Endothelial cell of umbilical vein (primary cell): Measurements from ENCODE around the gene ETFA.

ENCODE experiments used
- CTCF ChIP-seq, 2 donors: IDR thresholded peaks; 1 replicate in 1 of 2; 2 replicates in 1 of 2; pipeline ENCODE4 v1.5.1; 2011; ENCODE audit warnings: low read length in 2 of 2, mild to moderate bottlenecking in 2 of 2, moderate library complexity in 2 of 2, control low read depth in 1 of 2, inconsistent platforms in 1 of 2, low read depth in 1 of 2; ENCODE audit not compliant: insufficient read depth in 1 of 2; ENCODE audit errors: extremely low read depth in 1 of 2
- EZH2 ChIP-seq: IDR thresholded peaks from 2 replicates; pipeline ENCODE4 v1.6.1; 2012; ENCODE audit warnings: borderline replicate concordance, low read depth, mild to moderate bottlenecking, moderate library complexity, low read length, inconsistent platforms; ENCODE audit not compliant: severe bottlenecking
- FOS ChIP-seq: IDR thresholded peaks from 2 replicates; pipeline ENCODE4 v1.6.1; 2011; ENCODE audit warnings: mild to moderate bottlenecking, low read length, moderate library complexity, borderline replicate concordance; ENCODE audit not compliant: insufficient read depth
- POLR2AphosphoS5 ChIP-seq: IDR thresholded peaks from 2 replicates; pipeline ENCODE4 v1.6.1; 2012; ENCODE audit warnings: low read depth, mild to moderate bottlenecking, control low read depth, low read length, moderate library complexity; ENCODE audit not compliant: insufficient read depth

- TF ChIP-seq CTCF (IDR thresholded peaks at IDR 0.05; ENCODE audit: extremely low read depth in 1 of 2, insufficient read depth in 1 of 2, low read depth in 1 of 2, low read length in 2 of 2) = no peak
- TF ChIP-seq EZH2 = no peak
- TF ChIP-seq POLR2AphosphoS5 = no peak
- TF ChIP-seq FOS = no peak
These were observed 109.6 kb downstream of the ETFA start for GRCh38 chr15:76201536-76202255.
